Kidney epithelial cell (primary cell): Measurements from ENCODE around the gene EFHC1. TPM values are rescaled to one million over a fixed set of nuclear protein-coding genes. Genes with fewer than 3 reads are reported as not detected.

Experiments
- DNase-seq: peaks from one replicate; pipeline ENCODE4 v3.0.0-alpha.2; 2010; ENCODE audit warnings: low read depth
- H3K27me3 ChIP-seq: 2 replicates; pipeline ENCODE4 v1.6.0; 2011; ENCODE audit warnings: low read length; ENCODE audit not compliant: control insufficient read depth, insufficient read depth
- H3K36me3 ChIP-seq: 2 replicates; pipeline ENCODE4 v1.5.1; 2011; ENCODE audit warnings: low read length; ENCODE audit not compliant: control insufficient read depth, insufficient read depth
- H3K4me3 ChIP-seq: 2 replicates; pipeline ENCODE4 v1.5.1; 2011; ENCODE audit warnings: low read depth, mild to moderate bottlenecking, control low read depth, low read length
- total RNA-seq: library from RNA; depleted of rRNA; stranded (reverse); fragments of >200 nt; gene quantifications from 2 replicates; pipeline ENCODE4 v1.2.3, GENCODE V29; 2015
- TF ChIP-seq, protein P1 (sequence below): IDR thresholded peaks from 2 replicates; pipeline ENCODE4 v1.5.1; 2011; ENCODE audit warnings: mild to moderate bottlenecking, moderate library complexity, low read length, control low read depth, inconsistent platforms; ENCODE audit not compliant: insufficient read depth, poor library complexity, severe bottlenecking

The EFHC1 gene
- total RNA-seq, 1 donor from 2014 or later = 22.9 TPM

DNA sequence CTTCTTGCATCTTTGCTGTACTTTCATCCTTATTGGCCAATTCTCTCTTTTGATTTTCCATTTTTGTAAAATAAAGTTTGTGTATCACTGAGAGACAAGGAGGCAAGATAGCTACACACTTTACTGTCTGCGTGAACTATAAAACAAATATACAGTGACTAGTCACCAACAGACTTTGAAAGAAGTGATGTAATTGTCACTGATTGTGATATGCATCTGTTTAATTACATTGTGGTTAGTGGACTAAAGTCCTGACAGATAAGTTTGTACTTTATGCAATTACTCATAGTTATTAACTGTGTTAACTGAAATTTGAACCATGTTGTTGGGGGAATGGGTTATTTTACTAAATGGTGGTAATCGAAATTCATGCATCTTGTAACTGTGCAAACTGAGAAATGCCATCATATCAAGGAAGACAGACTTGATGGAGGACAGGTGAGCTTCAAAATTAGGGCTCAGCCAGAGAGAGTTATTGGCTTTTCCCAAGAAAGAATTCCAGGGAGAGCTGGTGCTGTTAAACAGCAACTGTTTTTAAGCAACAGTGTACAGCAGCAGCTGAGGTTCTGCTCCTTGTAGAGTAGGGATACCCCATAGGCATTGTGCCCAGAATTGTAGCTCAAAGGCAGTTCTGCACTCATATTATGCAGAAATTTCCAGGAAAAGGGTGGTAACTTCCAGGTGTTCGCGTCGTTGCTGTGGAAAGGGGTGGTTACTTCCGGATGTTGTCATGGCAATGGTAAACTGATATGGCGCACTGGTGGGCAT, 62.9 kb downstream of the EFHC1 start:
- H3K4me3 ChIP-seq = no peak overlapping the region
- TF ChIP-seq, protein P1, sequence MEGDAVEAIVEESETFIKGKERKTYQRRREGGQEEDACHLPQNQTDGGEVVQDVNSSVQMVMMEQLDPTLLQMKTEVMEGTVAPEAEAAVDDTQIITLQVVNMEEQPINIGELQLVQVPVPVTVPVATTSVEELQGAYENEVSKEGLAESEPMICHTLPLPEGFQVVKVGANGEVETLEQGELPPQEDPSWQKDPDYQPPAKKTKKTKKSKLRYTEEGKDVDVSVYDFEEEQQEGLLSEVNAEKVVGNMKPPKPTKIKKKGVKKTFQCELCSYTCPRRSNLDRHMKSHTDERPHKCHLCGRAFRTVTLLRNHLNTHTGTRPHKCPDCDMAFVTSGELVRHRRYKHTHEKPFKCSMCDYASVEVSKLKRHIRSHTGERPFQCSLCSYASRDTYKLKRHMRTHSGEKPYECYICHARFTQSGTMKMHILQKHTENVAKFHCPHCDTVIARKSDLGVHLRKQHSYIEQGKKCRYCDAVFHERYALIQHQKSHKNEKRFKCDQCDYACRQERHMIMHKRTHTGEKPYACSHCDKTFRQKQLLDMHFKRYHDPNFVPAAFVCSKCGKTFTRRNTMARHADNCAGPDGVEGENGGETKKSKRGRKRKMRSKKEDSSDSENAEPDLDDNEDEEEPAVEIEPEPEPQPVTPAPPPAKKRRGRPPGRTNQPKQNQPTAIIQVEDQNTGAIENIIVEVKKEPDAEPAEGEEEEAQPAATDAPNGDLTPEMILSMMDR = no peak
- H3K27me3 ChIP-seq = no peaks in the 10 kb centered on the region
- peaks cover 1% of the 10 kb centered on the region for H3K36me3 ChIP-seq
- no peak for DNase-seq

DNA sequence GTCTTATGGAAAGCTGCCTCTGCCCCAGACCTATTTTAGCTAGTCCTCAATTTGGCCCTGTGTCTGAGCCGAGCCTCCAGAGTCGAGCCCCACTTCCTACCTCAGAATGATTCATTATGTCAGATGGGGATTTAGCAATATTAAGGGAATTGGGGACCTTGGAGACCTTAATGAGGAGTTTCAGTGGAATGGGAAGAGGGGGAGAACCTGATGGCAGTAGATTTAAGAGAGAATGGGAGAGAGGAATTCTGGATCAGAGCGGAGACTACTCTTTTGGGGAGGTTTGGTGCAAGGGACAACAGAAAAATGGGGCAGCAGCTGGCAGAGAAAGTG, 63.5 kb downstream of the EFHC1 start:
- no peaks in the 10 kb centered on the region for H3K27me3 ChIP-seq
- H3K36me3 ChIP-seq = peaks cover 1% of the 10 kb centered on the region
- DNase-seq = no peak
- no peak overlapping the region for H3K4me3 ChIP-seq
- TF ChIP-seq, protein P1 = no peak

DNA sequence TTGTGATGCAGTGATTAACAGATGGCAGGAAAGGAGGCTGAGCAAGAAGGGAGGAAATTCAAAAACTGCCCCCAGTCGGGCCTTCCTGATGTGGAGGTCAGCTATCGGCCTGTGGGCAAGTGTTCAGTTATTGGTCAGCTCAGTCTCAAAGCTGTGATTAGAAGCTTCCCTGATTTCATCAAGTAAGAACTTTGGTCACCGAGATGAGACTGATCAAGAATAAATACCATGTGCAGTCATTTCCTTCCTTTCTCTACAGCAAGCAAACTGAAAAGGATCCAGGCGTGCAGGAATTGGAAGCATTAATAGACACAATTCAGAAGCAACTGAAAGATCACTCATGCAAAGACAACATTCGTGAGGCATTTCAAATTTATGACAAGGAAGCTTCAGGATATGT, 69.7 kb downstream of the EFHC1 start:
- TF ChIP-seq, protein P1 = no peak
- H3K27me3 ChIP-seq = no peaks in the 10 kb centered on the region
- no peak for DNase-seq
- no peak overlapping the region for H3K4me3 ChIP-seq
- peaks cover 1% of the 10 kb centered on the region for H3K36me3 ChIP-seq

DNA sequence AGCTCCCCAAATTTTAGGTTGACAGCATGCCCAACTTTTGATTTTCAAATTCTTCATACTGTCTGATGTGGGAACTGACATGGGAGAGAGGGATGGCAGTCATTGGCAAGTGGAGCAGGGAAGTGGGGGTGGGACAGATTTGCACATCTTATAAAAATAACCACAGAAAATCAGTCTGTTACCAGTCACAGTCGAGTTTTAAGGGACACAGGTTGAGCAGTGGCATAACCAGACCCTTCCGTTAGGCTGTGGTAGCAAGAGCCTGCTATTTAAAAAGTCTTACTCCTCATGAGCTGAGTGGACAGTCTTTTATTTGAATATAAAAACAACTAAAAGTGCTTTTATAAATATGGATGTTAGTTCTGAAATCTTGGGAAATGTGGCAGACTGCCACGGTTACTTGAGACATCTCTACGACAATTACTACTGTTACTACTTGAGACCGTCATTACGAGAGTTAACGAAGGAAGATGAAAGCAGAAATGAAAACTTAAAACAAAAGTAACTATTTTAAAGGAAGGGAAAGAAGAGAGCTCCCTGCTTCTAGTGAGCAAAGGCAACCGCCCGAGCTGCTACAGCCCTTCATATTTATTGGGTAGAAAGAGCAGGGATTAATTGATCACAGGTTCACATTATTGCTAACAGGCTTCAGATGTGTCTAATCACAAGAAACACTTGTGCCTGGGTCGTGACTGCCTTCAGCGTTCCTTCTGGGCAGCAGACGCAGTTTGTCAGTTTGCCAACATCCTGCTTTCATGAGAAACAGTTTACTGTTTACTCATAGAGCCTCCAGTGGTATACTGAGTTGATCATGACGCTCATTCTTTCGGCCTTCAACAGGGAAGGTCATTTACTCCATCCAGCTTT, 71.3 kb downstream of the EFHC1 start:
- TF ChIP-seq, protein P1 = no peak
- no peak for DNase-seq
- H3K27me3 ChIP-seq = no peaks in the 10 kb centered on the region

DNA sequence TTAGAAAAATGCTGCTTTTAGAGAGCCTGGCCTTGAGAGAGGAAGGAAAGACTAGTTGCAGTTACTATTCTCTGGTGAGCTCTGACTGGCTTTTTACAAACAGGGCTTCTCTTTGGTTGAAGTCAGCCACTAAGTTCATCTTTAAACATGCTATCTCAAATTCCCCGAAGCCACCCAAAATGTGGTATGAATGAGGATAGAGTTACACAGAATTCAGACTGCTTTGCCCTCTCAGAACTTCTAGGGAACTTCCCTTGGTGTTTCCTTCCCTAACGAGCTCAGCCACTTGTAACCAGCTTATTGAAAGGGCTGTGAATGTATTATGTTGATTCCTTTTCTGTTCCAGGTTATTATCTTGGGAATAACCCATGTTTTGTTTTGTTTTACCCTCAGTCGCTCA, 73.5 kb downstream of the EFHC1 start:
- Histone ChIP-seq H3K4me3 (no peak overlapping the region), H3K36me3 (peaks cover 1% of the 10 kb centered on the region), H3K27me3 (no peaks in the 10 kb centered on the region)
- TF ChIP-seq, protein P1 = no peak
- DNase-seq = no peak

More for the DNA sequence above, 71.3 kb downstream of the EFHC1 start:
- H3K4me3 ChIP-seq = no peak overlapping the region
- H3K36me3 ChIP-seq = no peaks in the 10 kb centered on the region
